Measurements from ENCODE around the gene FADS2.

The FADS2 gene

GRCh38 chr11:61907871-61908729 is 80.0 kb downstream of the FADS2 start:
- no peak for DNase-seq

GRCh38 chr11:61908730-61909316 is 80.7 kb downstream of the FADS2 start:
- DNase-seq = no peak

- DNase-seq = no peak
Measured at GRCh38 chr11:61910187-61911127, 82.4 kb downstream of the FADS2 start.

- DNase-seq = no peak
Measured at GRCh38 chr11:61911128-61911700, 83.1 kb downstream of the FADS2 start.

- DNase-seq = no peak
Measured at GRCh38 chr11:61911701-61912529, 83.8 kb downstream of the FADS2 start.

GRCh38 chr11:61912530-61912898 is 84.4 kb downstream of the FADS2 start:
- no peak for DNase-seq

GRCh38 chr11:61912991-61913698 is 85.0 kb downstream of the FADS2 start:
- no peak for DNase-seq

- no peak for DNase-seq
Measured at GRCh38 chr11:61913699-61914395, 85.7 kb downstream of the FADS2 start.

- no peak for DNase-seq
Measured at GRCh38 chr11:61914471-61915171, 86.5 kb downstream of the FADS2 start.

GRCh38 chr11:61916737-61917333 is 88.7 kb downstream of the FADS2 start:
- no peak for DNase-seq

Data from activated T-cell treated with anti-CD3 and anti-CD28 coated beads for 4 hours (primary cell).